Fibroblast of lung (primary cell): ENCODE results near the gene TMEM178A. TPM values are rescaled to one million over a fixed set of nuclear protein-coding genes. Genes with fewer than 3 reads are reported as not detected.

Experiments used
- DNase-seq, 2 donors: peaks; one replicate each; pipeline versions ENCODE4 v3.0.0 to v3.0.0-alpha.2; 2010; ENCODE audit warnings: low read depth in 2 of 2
- H2AFZ ChIP-seq: 2 replicates; pipeline ENCODE4 v1.5.1; 2012; ENCODE audit warnings: low read length, control low read depth, inconsistent platforms
- H3K27ac ChIP-seq: 2 replicates; pipeline ENCODE4 v1.5.1; 2011; ENCODE audit warnings: low read length, control low read depth; ENCODE audit not compliant: insufficient read depth
- H3K27me3 ChIP-seq: 2 replicates; pipeline ENCODE4 v1.5.1; 2011; ENCODE audit warnings: mild to moderate bottlenecking, low read length; ENCODE audit not compliant: control insufficient read depth, insufficient read depth
- H3K36me3 ChIP-seq: 2 replicates; pipeline ENCODE4 v1.5.1; 2011; ENCODE audit warnings: low read length; ENCODE audit not compliant: control insufficient read depth, insufficient read depth
- H3K4me1 ChIP-seq: 2 replicates; pipeline ENCODE4 v1.5.1; 2011; ENCODE audit warnings: low read length; ENCODE audit not compliant: control insufficient read depth, insufficient read depth; ENCODE audit errors: extremely low read depth
- H3K4me2 ChIP-seq: 2 replicates; pipeline ENCODE4 v1.5.1; 2011; ENCODE audit warnings: low read length, control low read depth; ENCODE audit not compliant: insufficient read depth; ENCODE audit errors: extremely low read depth
- H3K4me3 ChIP-seq, 4 experiments: fragments of 200-600 bp in 1 of 4; sonication (generic) in 1 of 4; replicated peaks in 1 of 4; 2 replicates each; pipeline ENCODE4 v1.5.1; 2011 to 2016; ENCODE audit warnings: low read length in 4 of 4, low read depth in 3 of 4, mild to moderate bottlenecking in 3 of 4, control low read depth in 2 of 4, inconsistent platforms in 1 of 4, mixed read lengths in 1 of 4; ENCODE audit not compliant: insufficient read depth in 1 of 4; ENCODE audit errors: control extremely low read depth in 1 of 4
- H3K79me2 ChIP-seq: 2 replicates; pipeline ENCODE4 v1.5.1; 2012; ENCODE audit warnings: mild to moderate bottlenecking, low read length, inconsistent platforms; ENCODE audit not compliant: control insufficient read depth, insufficient read depth
- H3K9ac ChIP-seq: 2 replicates; pipeline ENCODE4 v1.5.1; 2011; ENCODE audit warnings: mild to moderate bottlenecking, low read length, control low read depth; ENCODE audit not compliant: insufficient read depth
- H3K9me3 ChIP-seq: 2 replicates; pipeline ENCODE4 v1.5.1; 2012; ENCODE audit warnings: low read depth, low read length; ENCODE audit not compliant: control insufficient read depth, insufficient read depth
- H4K20me1 ChIP-seq: 2 replicates; pipeline ENCODE4 v1.5.1; 2011; ENCODE audit warnings: low read length; ENCODE audit not compliant: control insufficient read depth, insufficient read depth; ENCODE audit errors: extremely low read depth
- CTCF ChIP-seq, 2 donors: IDR thresholded peaks in 1 of 2; conservative IDR thresholded peaks in 1 of 2; 1 replicate in 1 of 2; 2 replicates in 1 of 2; pipeline ENCODE4 v1.5.1; 2011 to 2012; ENCODE audit warnings: low read length in 2 of 2, control low read depth in 1 of 2, inconsistent platforms in 1 of 2, low read depth in 1 of 2, mild to moderate bottlenecking in 1 of 2
- EZH2 ChIP-seq: IDR thresholded peaks from 2 replicates; pipeline ENCODE4 v1.5.1; 2012; ENCODE audit warnings: low read length, control low read depth, mild to moderate bottlenecking; ENCODE audit errors: missing control alignments
- polyA plus RNA-seq, 2 donors: library from polyadenylated mRNA; depleted of rRNA in 1 of 2; stranded (reverse) in 1 of 2; unstranded in 1 of 2; fragments of >200 nt; gene quantifications; 2 replicates each; pipeline ENCODE4 v1.2.1, GENCODE V29; 2011 to 2012; ENCODE audit warnings: missing spikeins in 1 of 2
- total RNA-seq: library from RNA; depleted of rRNA; stranded (reverse); fragments of >200 nt; gene quantifications from 2 replicates; pipeline ENCODE4 v1.2.1, GENCODE V29; 2014

Gene TMEM178A
- total and polyA plus RNA-seq, 2 donors (not counting 1 experiment from before 2014, with no cell fraction given) = 1.5 to 6.9 TPM

GRCh38 chr2:39661826-39662225 is 3.9 kb upstream of the TMEM178A start:
- Histone ChIP-seq H3K4me2 (no peak overlapping the region), H3K9me3 (no peaks in the 10 kb centered on the region), H3K27ac (no peak overlapping the region), H3K79me2 (no peaks in the 10 kb centered on the region), H4K20me1 (no peaks in the 10 kb centered on the region), H3K27me3 (peaks cover 14% of the 10 kb centered on the region), H3K4me3 (no peak overlapping the region), H3K4me1 (peaks cover 7% of the 10 kb centered on the region), H2AFZ (no peak overlapping the region), H3K36me3 (no peaks in the 10 kb centered on the region), H3K9ac (no peak overlapping the region)
- TF ChIP-seq CTCF (conservative IDR thresholded peaks at IDR 0.05 in 1 of 2, IDR thresholded peaks at IDR 0.05 in 1 of 2; ENCODE audit: low read depth in 1 of 2, low read length in 2 of 2) (no peak), EZH2 (no peak)
- DNase-seq = no peak

GRCh38 chr2:39663187-39663930 is 2.4 kb upstream of the TMEM178A start:
- peaks cover 26% of the 10 kb centered on the region for H3K27me3 ChIP-seq
- H4K20me1 ChIP-seq = no peaks in the 10 kb centered on the region
- peaks cover 7% of the 10 kb centered on the region for H3K4me1 ChIP-seq
- H3K27ac ChIP-seq = no peak overlapping the region
- H3K79me2 ChIP-seq = no peaks in the 10 kb centered on the region
- no peak overlapping the region for H2AFZ ChIP-seq
- TF ChIP-seq CTCF (conservative IDR thresholded peaks at IDR 0.05 in 1 of 2, IDR thresholded peaks at IDR 0.05 in 1 of 2; ENCODE audit: low read depth in 1 of 2, low read length in 2 of 2) = no peak
- no peaks in the 10 kb centered on the region for H3K36me3 ChIP-seq
- DNase-seq = peak in 1 of 2 donors; percentile 51
- H3K9ac ChIP-seq = no peak overlapping the region
- no peak overlapping the region for H3K4me2 ChIP-seq
- H3K4me3 ChIP-seq = no peak overlapping the region
- no peaks in the 10 kb centered on the region for H3K9me3 ChIP-seq

GRCh38 chr2:39664232-39664887 is 1.4 kb upstream of the TMEM178A start:
- Histone ChIP-seq H3K27me3 (peaks cover 33% of the 10 kb centered on the region), H3K4me2 (no peak overlapping the region), H4K20me1 (no peaks in the 10 kb centered on the region), H3K9me3 (no peaks in the 10 kb centered on the region), H2AFZ (no peak overlapping the region), H3K27ac (no peak overlapping the region), H3K4me3 (no peak overlapping the region), H3K79me2 (no peaks in the 10 kb centered on the region), H3K4me1 (peaks cover 7% of the 10 kb centered on the region), H3K36me3 (no peaks in the 10 kb centered on the region), H3K9ac (no peak overlapping the region)
- DNase-seq = no peak
- TF ChIP-seq EZH2 (no peak), CTCF (conservative IDR thresholded peaks at IDR 0.05 in 1 of 2, IDR thresholded peaks at IDR 0.05 in 1 of 2; ENCODE audit: low read depth in 1 of 2, low read length in 2 of 2) (no peak)
